ENCODE data around the gene CLDN14.

DNA sequence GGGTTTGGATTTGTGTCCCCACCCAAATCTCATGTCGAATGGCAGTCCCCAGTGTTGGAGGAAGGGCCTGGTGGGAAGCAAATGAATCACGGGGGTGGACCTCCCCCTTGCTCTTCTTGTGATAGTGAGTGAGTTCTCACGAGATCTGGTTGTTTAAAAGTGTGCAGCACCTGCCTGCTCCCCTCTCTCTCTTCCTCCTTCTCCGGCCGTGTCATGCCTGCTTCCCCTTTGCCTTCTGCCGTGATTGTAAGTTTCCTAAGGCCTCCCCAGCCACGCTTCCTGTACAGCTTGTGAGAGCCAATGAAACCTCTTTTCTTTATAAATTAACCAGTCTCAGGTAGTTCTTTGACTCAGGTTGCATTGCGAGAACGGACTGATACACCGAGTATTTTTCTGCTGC is 15.9 kb downstream of the CLDN14 start:
- TF ChIP-seq CTCF (IDR thresholded peaks at IDR 0.05; ENCODE audit: insufficient read depth, low read depth, low read length) (no peak), EZH2 (IDR thresholded peaks at IDR 0.05; ENCODE audit: insufficient read depth, low read length) (no peak)

All from astrocyte (in vitro differentiated cells and primary cell).